ENCODE results near the gene ENHO. TPM values are rescaled to one million over a fixed set of nuclear protein-coding genes. Genes with fewer than 3 reads are reported as not detected.
A peak's percentile ranks its signal among the peaks of the same experiment; 100 is the strongest.

ENHO gene
- total and polyA plus RNA-seq, 4 donors: 32.7 to 219 (median 128) TPM

DNA sequence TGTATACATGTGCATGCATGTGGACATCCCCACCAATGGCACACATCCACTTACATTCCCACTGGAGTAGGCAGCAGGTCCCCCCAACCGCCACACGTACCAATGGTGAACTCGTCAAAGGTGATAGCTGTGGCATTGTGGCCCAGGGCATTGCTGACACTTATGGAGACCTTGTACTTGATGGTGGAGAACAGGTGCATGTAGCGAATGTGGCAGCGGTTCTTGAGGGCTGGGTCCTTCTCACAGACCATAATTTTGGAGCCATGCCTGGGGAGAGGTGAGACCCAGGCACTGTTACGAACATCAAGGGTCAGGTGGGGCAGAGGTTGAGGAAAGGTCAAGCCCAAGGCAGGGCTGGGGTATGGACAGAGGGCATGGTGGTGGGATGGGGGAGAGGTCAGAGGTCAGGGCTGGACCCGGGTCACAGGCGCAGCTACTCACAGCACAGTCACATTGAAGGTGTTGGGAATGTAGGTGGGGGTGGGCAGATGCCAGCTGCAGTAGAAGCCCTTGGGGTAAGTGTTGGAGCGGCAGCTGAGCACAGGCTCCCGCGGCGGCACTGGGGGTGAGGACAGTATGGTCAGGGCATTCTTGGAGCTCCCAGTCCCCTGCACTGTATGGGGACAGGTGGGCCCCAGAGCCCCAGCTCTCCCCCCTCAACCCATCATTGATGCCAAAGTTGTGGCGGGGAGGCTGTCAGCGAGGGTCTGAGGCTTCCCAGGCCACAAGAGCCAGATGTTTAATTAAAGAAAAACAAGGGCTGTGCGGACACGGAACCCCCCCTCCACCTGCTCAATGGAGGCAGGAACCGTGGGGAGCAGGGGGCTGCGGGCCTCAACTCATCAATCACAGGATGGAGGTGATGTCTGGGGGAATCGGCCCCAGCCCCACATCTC is 34.9 kb upstream of the ENHO start:
- Histone ChIP-seq H3K27me3 (ENCODE audit: control insufficient read depth, insufficient read depth, low read length) (no peaks in the 10 kb centered on the region), H3K9me3 (ENCODE audit: control insufficient read depth, insufficient read depth, low read length) (no peaks in the 10 kb centered on the region), H3K4me3 (ENCODE audit: low read depth, low read length) (no peak overlapping the region), H3K4me1 (ENCODE audit: control insufficient read depth, insufficient read depth, low read length) (peaks cover 41% of the 10 kb centered on the region), H3K27ac (ENCODE audit: low read depth, low read length) (no peak overlapping the region), H3K36me3 (ENCODE audit: control insufficient read depth, insufficient read depth, low read length) (peaks cover 76% of the 10 kb centered on the region)
- 74% methylated on average over 10 of the region's 19 CpGs for WGBS (ENCODE audit: insufficient coverage)
- DNase-seq (ENCODE audit: low read depth in 4 of 6, low spot score in 6 of 6): no peak

DNA sequence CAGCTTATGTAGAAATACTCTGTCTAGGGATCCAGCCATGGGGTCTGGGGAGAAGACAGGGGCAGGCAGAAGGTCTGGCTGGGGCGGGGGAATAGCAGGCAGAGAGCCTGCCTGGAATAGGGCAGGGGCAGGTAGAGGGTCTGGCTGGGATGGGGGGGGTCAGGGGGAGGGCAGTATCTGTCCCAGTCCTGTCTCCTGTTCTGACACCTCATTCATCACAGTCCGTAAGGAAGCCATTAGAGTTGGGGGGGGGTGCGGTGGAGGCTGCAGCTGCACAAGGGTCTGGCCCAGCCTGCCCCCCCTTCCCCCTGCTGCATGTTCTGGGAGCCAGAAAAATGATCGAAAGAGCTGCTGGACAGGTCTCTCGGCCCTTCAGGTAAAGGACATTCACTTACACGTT is 34.2 kb upstream of the ENHO start:
- Histone ChIP-seq H3K4me1 (ENCODE audit: control insufficient read depth, insufficient read depth, low read length) (peaks cover 41% of the 10 kb centered on the region), H3K9me3 (ENCODE audit: control insufficient read depth, insufficient read depth, low read length) (no peaks in the 10 kb centered on the region), H3K36me3 (ENCODE audit: control insufficient read depth, insufficient read depth, low read length) (peaks cover 76% of the 10 kb centered on the region), H3K27me3 (ENCODE audit: control insufficient read depth, insufficient read depth, low read length) (no peaks in the 10 kb centered on the region), H3K27ac (ENCODE audit: low read depth, low read length) (no peak overlapping the region), H3K4me3 (ENCODE audit: low read depth, low read length) (no peak overlapping the region)
- 73% methylated on average over 2 of the region's 6 CpGs for WGBS (ENCODE audit: insufficient coverage)
- DNase-seq (ENCODE audit: low read depth in 4 of 6, low spot score in 6 of 6): no peak

DNA sequence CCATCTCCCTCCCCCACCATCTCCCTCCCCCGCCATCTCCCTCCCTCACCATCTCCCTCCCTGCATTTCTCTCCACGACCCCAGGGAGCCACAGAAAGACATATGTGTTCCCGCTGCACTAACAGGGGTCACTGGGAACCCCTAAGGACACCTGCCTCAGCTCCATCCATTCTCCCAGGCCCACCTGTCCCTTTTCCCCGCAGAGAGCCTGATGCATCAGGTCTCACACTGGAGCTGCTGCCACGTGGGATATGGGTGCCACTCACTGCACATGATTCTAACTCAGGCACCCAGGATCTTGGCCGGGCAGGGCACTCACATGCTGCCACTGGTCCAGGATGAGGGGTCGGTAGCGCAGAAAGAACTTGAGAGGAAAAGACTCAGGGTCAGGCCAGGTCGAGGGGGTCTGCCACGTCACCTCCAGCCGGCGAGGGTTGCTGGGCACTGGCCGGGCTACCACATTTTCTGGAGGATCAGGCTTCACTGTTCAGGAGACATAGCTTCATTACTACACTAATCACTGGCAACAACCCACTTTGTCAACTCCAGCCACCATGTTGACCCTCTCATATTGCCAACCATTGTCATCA is 33.2 kb upstream of the ENHO start:
- peaks cover 41% of the 10 kb centered on the region for H3K4me1 ChIP-seq (ENCODE audit: control insufficient read depth, insufficient read depth, low read length)
- H3K27ac ChIP-seq (ENCODE audit: low read depth, low read length): no peak overlapping the region
- no peak for DNase-seq (ENCODE audit: low read depth in 4 of 6, low spot score in 6 of 6)
- peaks cover 84% of the 10 kb centered on the region for H3K36me3 ChIP-seq (ENCODE audit: control insufficient read depth, insufficient read depth, low read length)
- 81% methylated on average over 11 of the region's 13 CpGs for WGBS (ENCODE audit: insufficient coverage)
- H3K9me3 ChIP-seq (ENCODE audit: control insufficient read depth, insufficient read depth, low read length): no peaks in the 10 kb centered on the region
- H3K4me3 ChIP-seq (ENCODE audit: low read depth, low read length): no peak overlapping the region
- no peaks in the 10 kb centered on the region for H3K27me3 ChIP-seq (ENCODE audit: control insufficient read depth, insufficient read depth, low read length)

GRCh38 chr9:34555500-34555899 is 32.7 kb upstream of the ENHO start:
- 56% methylated on average over 3 of the region's 5 CpGs for WGBS (ENCODE audit: insufficient coverage)
- Histone ChIP-seq H3K27ac (ENCODE audit: low read depth, low read length) (no peak overlapping the region), H3K36me3 (ENCODE audit: control insufficient read depth, insufficient read depth, low read length) (peaks cover 84% of the 10 kb centered on the region), H3K27me3 (ENCODE audit: control insufficient read depth, insufficient read depth, low read length) (no peaks in the 10 kb centered on the region), H3K4me1 (ENCODE audit: control insufficient read depth, insufficient read depth, low read length) (peaks cover 35% of the 10 kb centered on the region), H3K9me3 (ENCODE audit: control insufficient read depth, insufficient read depth, low read length) (no peaks in the 10 kb centered on the region), H3K4me3 (ENCODE audit: low read depth, low read length) (no peak overlapping the region)
- DNase-seq (ENCODE audit: low read depth in 4 of 6, low spot score in 6 of 6): no peak

GRCh38 chr9:34555002-34555348 is 32.2 kb upstream of the ENHO start:
- peaks cover 88% of the 10 kb centered on the region for H3K36me3 ChIP-seq (ENCODE audit: control insufficient read depth, insufficient read depth, low read length)
- DNase-seq (ENCODE audit: low read depth in 4 of 6, low spot score in 6 of 6): peak in 2 of 6 donors; percentile 75 to 76
- peaks cover 31% of the 10 kb centered on the region for H3K4me1 ChIP-seq (ENCODE audit: control insufficient read depth, insufficient read depth, low read length)
- WGBS (ENCODE audit: insufficient coverage): 16% methylated on average over 23 of the region's 23 CpGs
- no peaks in the 10 kb centered on the region for H3K27me3 ChIP-seq (ENCODE audit: control insufficient read depth, insufficient read depth, low read length)
- H3K9me3 ChIP-seq (ENCODE audit: control insufficient read depth, insufficient read depth, low read length): no peaks in the 10 kb centered on the region
- H3K27ac ChIP-seq (ENCODE audit: low read depth, low read length): no peak overlapping the region
- H3K4me3 ChIP-seq (ENCODE audit: low read depth, low read length): no peak overlapping the region

DNA sequence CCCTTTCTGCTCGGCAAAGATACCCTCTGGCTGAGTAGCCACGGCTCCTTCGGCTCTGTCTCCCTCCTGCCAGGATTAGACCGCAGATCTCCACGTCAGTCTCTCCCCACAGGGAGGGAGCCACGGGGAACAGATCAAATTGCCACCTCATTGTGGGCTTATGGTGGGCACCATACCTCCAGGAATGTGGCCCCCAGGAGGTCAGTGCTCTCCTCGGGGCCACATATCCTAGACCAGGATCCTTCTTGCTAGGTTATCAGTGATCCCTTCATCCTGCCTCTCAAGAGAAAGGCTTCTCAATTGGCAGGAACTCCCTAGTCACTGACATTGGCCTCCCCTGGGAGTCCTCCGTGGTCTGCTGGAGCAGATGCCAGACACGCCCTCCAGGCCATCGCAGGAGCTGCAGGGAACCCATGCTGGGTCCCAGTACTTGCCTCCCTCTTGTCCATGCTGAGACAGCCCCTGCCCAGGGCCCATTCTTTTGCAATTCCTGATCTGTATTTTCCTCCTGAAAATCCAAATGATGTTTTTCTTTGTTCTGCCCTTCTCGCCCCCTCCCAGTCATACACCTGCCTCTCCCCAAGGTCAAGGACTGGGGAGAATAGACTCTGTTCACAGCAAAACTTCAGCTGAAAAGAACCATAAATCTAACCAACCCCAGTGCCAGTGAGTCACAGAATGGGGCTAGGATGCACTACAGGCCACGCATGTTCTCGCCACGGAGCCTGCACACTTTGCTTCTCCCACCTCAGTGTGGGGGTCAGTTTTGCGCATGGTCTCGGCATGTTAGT is 31.6 kb upstream of the ENHO start:
- DNase-seq (ENCODE audit: low read depth in 4 of 6, low spot score in 6 of 6): no peak
- Histone ChIP-seq H3K27me3 (ENCODE audit: control insufficient read depth, insufficient read depth, low read length) (no peaks in the 10 kb centered on the region), H3K9me3 (ENCODE audit: control insufficient read depth, insufficient read depth, low read length) (no peaks in the 10 kb centered on the region), H3K4me1 (ENCODE audit: control insufficient read depth, insufficient read depth, low read length) (peaks cover 25% of the 10 kb centered on the region), H3K27ac (ENCODE audit: low read depth, low read length) (no peak overlapping the region), H3K36me3 (ENCODE audit: control insufficient read depth, insufficient read depth, low read length) (peaks cover 92% of the 10 kb centered on the region), H3K4me3 (ENCODE audit: low read depth, low read length) (no peak overlapping the region)
- WGBS (ENCODE audit: insufficient coverage): 62% methylated on average over 11 of the region's 16 CpGs

- H3K36me3 ChIP-seq (ENCODE audit: control insufficient read depth, insufficient read depth, low read length): peaks cover 87% of the 10 kb centered on the region
- 72% methylated on average over 17 of the region's 18 CpGs for WGBS (ENCODE audit: insufficient coverage)
- peaks cover 21% of the 10 kb centered on the region for H3K4me1 ChIP-seq (ENCODE audit: control insufficient read depth, insufficient read depth, low read length)
- no peak overlapping the region for H3K4me3 ChIP-seq (ENCODE audit: low read depth, low read length)
- H3K27ac ChIP-seq (ENCODE audit: low read depth, low read length): no peak overlapping the region
- DNase-seq (ENCODE audit: low read depth in 4 of 6, low spot score in 6 of 6): no peak
- H3K9me3 ChIP-seq (ENCODE audit: control insufficient read depth, insufficient read depth, low read length): no peaks in the 10 kb centered on the region
- H3K27me3 ChIP-seq (ENCODE audit: control insufficient read depth, insufficient read depth, low read length): no peaks in the 10 kb centered on the region
Observed at GRCh38 chr9:34553511-34554021, 30.8 kb upstream of the ENHO start.

GRCh38 chr9:34552986-34553385 is 30.2 kb upstream of the ENHO start:
- no peaks in the 10 kb centered on the region for H3K9me3 ChIP-seq (ENCODE audit: control insufficient read depth, insufficient read depth, low read length)
- H3K27me3 ChIP-seq (ENCODE audit: control insufficient read depth, insufficient read depth, low read length): no peaks in the 10 kb centered on the region
- no peak overlapping the region for H3K4me3 ChIP-seq (ENCODE audit: low read depth, low read length)
- H3K4me1 ChIP-seq (ENCODE audit: control insufficient read depth, insufficient read depth, low read length): peaks cover 22% of the 10 kb centered on the region
- WGBS (ENCODE audit: insufficient coverage): no CpG with 5 or more reads among the region's 2 CpGs
- H3K36me3 ChIP-seq (ENCODE audit: control insufficient read depth, insufficient read depth, low read length): peaks cover 83% of the 10 kb centered on the region
- DNase-seq (ENCODE audit: low read depth in 4 of 6, low spot score in 6 of 6): no peak
- no peak overlapping the region for H3K27ac ChIP-seq (ENCODE audit: low read depth, low read length)

DNA sequence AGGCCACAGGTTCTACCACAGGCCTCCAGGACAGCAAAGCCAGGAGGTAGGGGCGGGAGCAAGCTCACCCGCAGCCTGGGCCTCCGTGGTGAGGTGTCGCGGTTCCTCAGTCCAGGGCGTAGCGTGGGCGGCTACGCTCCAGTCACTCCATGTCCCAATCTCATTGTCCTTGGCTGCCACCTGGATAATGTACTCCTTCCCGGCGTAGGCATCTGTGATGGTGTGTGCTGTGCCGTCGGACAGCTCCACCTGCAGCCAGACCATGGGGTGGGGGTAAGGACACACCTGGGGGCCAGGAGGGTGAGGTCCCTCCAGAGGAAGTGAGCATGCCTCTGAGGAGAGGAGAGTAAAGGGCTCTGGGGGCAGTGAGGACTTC is 29.8 kb upstream of the ENHO start:
- WGBS (ENCODE audit: insufficient coverage): 96% methylated on average over 13 of the region's 13 CpGs
- no peak overlapping the region for H3K27ac ChIP-seq (ENCODE audit: low read depth, low read length)
- H3K4me3 ChIP-seq (ENCODE audit: low read depth, low read length): no peak overlapping the region
- no peak for DNase-seq (ENCODE audit: low read depth in 4 of 6, low spot score in 6 of 6)
- no peaks in the 10 kb centered on the region for H3K9me3 ChIP-seq (ENCODE audit: control insufficient read depth, insufficient read depth, low read length)
- H3K36me3 ChIP-seq (ENCODE audit: control insufficient read depth, insufficient read depth, low read length): peaks cover 79% of the 10 kb centered on the region
- peaks cover 24% of the 10 kb centered on the region for H3K4me1 ChIP-seq (ENCODE audit: control insufficient read depth, insufficient read depth, low read length)
- H3K27me3 ChIP-seq (ENCODE audit: control insufficient read depth, insufficient read depth, low read length): no peaks in the 10 kb centered on the region

Measured in spinal cord (tissue), 10 donors.